ENCODE data around the gene CD109. TPM values are rescaled to one million over a fixed set of nuclear protein-coding genes. Genes with fewer than 3 reads are reported as not detected.

CD109 gene
- total and polyA plus RNA-seq, 2 of the 8 experiments (the other 6 are each of a cell fraction or from before 2014, with no cell fraction given): 1.4 to 5.3 TPM

- no peak overlapping the region for H4K5ac ChIP-seq (ENCODE audit: insufficient read length, low read depth, low read length)
- TF ChIP-seq CHD2 (IDR thresholded peaks at IDR 0.05; ENCODE audit: low read length) (no peak), ZNF274 (IDR thresholded peaks at IDR 0.05; ENCODE audit: borderline replicate concordance, extremely low read depth, low read length) (no peak), MAFK (IDR thresholded peaks at IDR 0.05; ENCODE audit: low read depth, low read length) (no peak), SRF (IDR thresholded peaks at IDR 0.05; ENCODE audit: low read depth, low read length) (no peak), POU5F1 (IDR thresholded peaks at IDR 0.05; ENCODE audit: low read depth, low read length) (no peak), SIN3A (conservative IDR thresholded peaks at IDR 0.05 in 1 of 2, IDR thresholded peaks at IDR 0.05 in 1 of 2; ENCODE audit: low read depth in 1 of 2, low read length in 2 of 2) (no peak), ATF3 (IDR thresholded peaks at IDR 0.05; ENCODE audit: insufficient read depth, low read depth, low read length) (no peak), SP1 (IDR thresholded peaks at IDR 0.05; ENCODE audit: low read depth, low read length) (no peak), CBX8 (IDR thresholded peaks at IDR 0.05; ENCODE audit: borderline replicate concordance, low read depth, low read length) (no peak), HDAC6 (IDR thresholded peaks at IDR 0.05; ENCODE audit: low read depth, low read length) (no peak), E2F6 (IDR thresholded peaks at IDR 0.05) (no peak), SIRT6 (IDR thresholded peaks at IDR 0.05; ENCODE audit: low read length) (no peak), RBBP5 (IDR thresholded peaks at IDR 0.05; ENCODE audit: borderline replicate concordance, low read depth, low read length) (no peak), SAP30 (IDR thresholded peaks at IDR 0.05; ENCODE audit: insufficient read depth, insufficient replicate concordance, low read length) (no peak)
Measured at GRCh38 chr6:73706971-73707370, 11.0 kb downstream of the CD109 start.

More at GRCh38 chr6:73706971-73707370, 11.0 kb downstream of the CD109 start:
- H3K9me3 ChIP-seq (ENCODE audit: insufficient read depth in 2 of 2, low read depth in 1 of 2, low read length in 1 of 2): no peaks in the 10 kb centered on the region
- no peak overlapping the region for H3K56ac ChIP-seq (replicated peaks; ENCODE audit: insufficient read length, low read depth, low read length)
- no peak overlapping the region for H3K27ac ChIP-seq (ENCODE audit: low read depth, low read length)
- H3K4me2 ChIP-seq (ENCODE audit: insufficient read depth in 1 of 2, low read depth in 2 of 2, low read length in 2 of 2): no peak overlapping the region
- no peak overlapping the region for H2BK120ac ChIP-seq (replicated peaks; ENCODE audit: low read depth, low read length)
- no peaks in the 10 kb centered on the region for H3K4me1 ChIP-seq (replicated peaks in 1 of 4; ENCODE audit: control insufficient read depth in 3 of 4, insufficient read depth in 4 of 4, low read length in 3 of 4)
- no peaks in the 10 kb centered on the region for H4K20me1 ChIP-seq (replicated peaks in 1 of 2; ENCODE audit: control insufficient read depth in 1 of 2, insufficient read depth in 2 of 2, low read length in 2 of 2)
- no peak for DNase-seq (ENCODE audit: low read depth in 1 of 2, low spot score in 2 of 2)
- H3K79me1 ChIP-seq (ENCODE audit: low read depth, low read length): no peaks in the 10 kb centered on the region
- H2AFZ ChIP-seq (ENCODE audit: low read length): no peak overlapping the region
- H4K8ac ChIP-seq (ENCODE audit: extremely low read depth, insufficient read depth, low read length): no peak overlapping the region
- no peaks in the 10 kb centered on the region for H3K36me3 ChIP-seq (ENCODE audit: control insufficient read depth in 2 of 4, insufficient read depth in 4 of 4, low read length in 3 of 4)
- ChIA-PET POLR2A (ENCODE audit: partially characterized antibody) (no interaction called here), CTCF (ENCODE audit: partially characterized antibody) (interaction anchor here (0.7 to 1.9 kb wide), 8 partner anchors 12 to 1502 kb away, joined by 3 to 15 read pairs (median 3); no protein-coding TSS in a partner anchor)
- H2BK12ac ChIP-seq (ENCODE audit: low read depth, low read length): no peak overlapping the region
- H3K23ac ChIP-seq (ENCODE audit: insufficient read length): no peak overlapping the region
- H2BK15ac ChIP-seq (ENCODE audit: low read length): no peak overlapping the region
- no peaks in the 10 kb centered on the region for H3K27me3 ChIP-seq (replicated peaks in 1 of 4; ENCODE audit: control insufficient read depth in 3 of 4, extremely low read depth in 1 of 4, insufficient read depth in 3 of 4, low read length in 3 of 4)
- no peak overlapping the region for H3K18ac ChIP-seq (ENCODE audit: extremely low read depth, low read length)
- no peak for FAIRE-seq
- no peaks in the 10 kb centered on the region for H3K23me2 ChIP-seq (ENCODE audit: low read depth, low read length)
- H3K9ac ChIP-seq (replicated peaks in 1 of 4; ENCODE audit: extremely low read depth in 1 of 4, low read depth in 3 of 4, low read length in 3 of 4): no peak overlapping the region
- H2BK5ac ChIP-seq (ENCODE audit: low read depth, low read length): no peak overlapping the region
- H3K4ac ChIP-seq (replicated peaks; ENCODE audit: insufficient read length, low read depth, low read length): no peak overlapping the region
- no peak overlapping the region for H3K4me3 ChIP-seq (ENCODE audit: extremely low read depth in 1 of 4, insufficient read depth in 2 of 4, low read depth in 3 of 4, low read length in 4 of 4)
- H2AK5ac ChIP-seq (ENCODE audit: low read depth, low read length): no peak overlapping the region
- 93% methylated on average over 9 of the region's 9 CpGs; no CpG with 5 or more reads in 1 of the 2 experiments for WGBS, 2 experiments (ENCODE audit: extremely low coverage in 1 of 2, insufficient coverage in 1 of 2, insufficient read length in 1 of 2, insufficient replicate concordance in 2 of 2, low coverage in 1 of 2, low lambda C conversion rate in 2 of 2, missing lambda C conversion rate in 1 of 2)
- no peaks in the 10 kb centered on the region for H3K79me2 ChIP-seq (ENCODE audit: control insufficient read depth in 1 of 2, insufficient read depth in 2 of 2, low read length in 2 of 2)
- H2BK20ac ChIP-seq (ENCODE audit: low read length): no peak overlapping the region
- H3K14ac ChIP-seq (ENCODE audit: insufficient read length): no peak overlapping the region
- no peak overlapping the region for H4K91ac ChIP-seq (replicated peaks; ENCODE audit: insufficient read length, low read length)

Measured in H1 (cell line).